B cell (primary cell): Measurements from ENCODE around the gene ZNF575.

Experiments used
- CTCF ChIP-seq: fragments of 200-600 bp; IDR thresholded peaks from one replicate; pipeline ENCODE4 v1.8.0; 2022; ENCODE audit warnings: antibody characterized with exemption, mild to moderate bottlenecking
- EZH2 ChIP-seq: IDR thresholded peaks from 2 replicates; pipeline ENCODE4 v1.6.1; 2012; ENCODE audit warnings: borderline replicate concordance, low read depth, mild to moderate bottlenecking, moderate library complexity, low read length; ENCODE audit not compliant: insufficient read depth, poor library complexity, severe bottlenecking

- TF ChIP-seq CTCF (no peak), EZH2 (no peak)
These were observed 28.4 kb upstream of the ZNF575 start, which contains the start of gene PHLDB3 for GRCh38 chr19:43504426-43505185.
